Measurements from ENCODE around the gene NFATC3.

The NFATC3 gene

GRCh38 chr16:68235108-68235886 lies 150.1 kb downstream of the NFATC3 start:
- peaks cover 7 to 28% of the 10 kb centered on the region in 2 donors for H3K4me1 ChIP-seq (ENCODE audit: control insufficient read depth in 1 of 2, insufficient read depth in 2 of 2, low read length in 2 of 2)

GRCh38 chr16:68235887-68236136 lies 150.6 kb downstream of the NFATC3 start, which contains the start of gene ESRP2:
ESRP2 (minus strand) TSS chr16:68236127; CDS start chr16:68236045, 82 bp downstream.
- Histone ChIP-seq H3K27me3 (ENCODE audit: low read depth, low read length) (no peaks in the 10 kb centered on the region), H3K36me3 (ENCODE audit: control insufficient read depth in 1 of 2, insufficient read depth in 2 of 2, low read length in 2 of 2) (no peaks in the 10 kb centered on the region), H3K4me3 (ENCODE audit: low read depth in 1 of 2, low read length in 2 of 2) (peak within 1 kb of the TSS; percentile 35 to 68), H3K4me1 (ENCODE audit: control insufficient read depth in 1 of 2, insufficient read depth in 2 of 2, low read length in 2 of 2) (peaks cover 7 to 28% of the 10 kb centered on the region in 2 donors), H3K27ac (ENCODE audit: low read length) (peak within 1 kb of the TSS; percentile 75), H3K9me3 (ENCODE audit: control insufficient read depth in 1 of 2, low read length in 2 of 2) (no peaks in the 10 kb centered on the region)

More at GRCh38 chr16:68235108-68235886, 150.1 kb downstream of the NFATC3 start:
- Histone ChIP-seq H3K36me3 (ENCODE audit: control insufficient read depth in 1 of 2, insufficient read depth in 2 of 2, low read length in 2 of 2) (no peaks in the 10 kb centered on the region), H3K4me3 (ENCODE audit: low read depth in 1 of 2, low read length in 2 of 2) (peak overlapping the region in 1 of 2 donors; percentile 68), H3K9me3 (ENCODE audit: control insufficient read depth in 1 of 2, low read length in 2 of 2) (no peaks in the 10 kb centered on the region), H3K27ac (ENCODE audit: low read length) (no peak overlapping the region), H3K27me3 (ENCODE audit: low read depth, low read length) (no peaks in the 10 kb centered on the region)

GRCh38 chr16:68236137-68236825 lies 151.1 kb downstream of the NFATC3 start:
- H3K36me3 ChIP-seq (ENCODE audit: control insufficient read depth in 1 of 2, insufficient read depth in 2 of 2, low read length in 2 of 2): no peaks in the 10 kb centered on the region
- H3K4me3 ChIP-seq (ENCODE audit: low read depth in 1 of 2, low read length in 2 of 2): peak overlapping the region; percentile 35 to 68
- H3K4me1 ChIP-seq (ENCODE audit: control insufficient read depth in 1 of 2, insufficient read depth in 2 of 2, low read length in 2 of 2): peaks cover 7 to 28% of the 10 kb centered on the region in 2 donors
- no peaks in the 10 kb centered on the region for H3K9me3 ChIP-seq (ENCODE audit: control insufficient read depth in 1 of 2, low read length in 2 of 2)
- peak overlapping the region; percentile 75 for H3K27ac ChIP-seq (ENCODE audit: low read length)
- H3K27me3 ChIP-seq (ENCODE audit: low read depth, low read length): no peaks in the 10 kb centered on the region

- Histone ChIP-seq H3K4me1 (ENCODE audit: control insufficient read depth in 1 of 2, insufficient read depth in 2 of 2, low read length in 2 of 2) (peaks cover 7 to 28% of the 10 kb centered on the region in 2 donors), H3K27ac (ENCODE audit: low read length) (peak overlapping the region; percentile 75), H3K4me3 (ENCODE audit: low read depth in 1 of 2, low read length in 2 of 2) (peak overlapping the region; percentile 35 to 68), H3K9me3 (ENCODE audit: control insufficient read depth in 1 of 2, low read length in 2 of 2) (no peaks in the 10 kb centered on the region), H3K27me3 (ENCODE audit: low read depth, low read length) (no peaks in the 10 kb centered on the region), H3K36me3 (ENCODE audit: control insufficient read depth in 1 of 2, insufficient read depth in 2 of 2, low read length in 2 of 2) (no peaks in the 10 kb centered on the region)
These were observed 151.7 kb downstream of the NFATC3 start for GRCh38 chr16:68236826-68237242.

GRCh38 chr16:68237243-68238028 lies 152.3 kb downstream of the NFATC3 start:
- no peaks in the 10 kb centered on the region for H3K9me3 ChIP-seq (ENCODE audit: control insufficient read depth in 1 of 2, low read length in 2 of 2)
- H3K4me3 ChIP-seq (ENCODE audit: low read depth in 1 of 2, low read length in 2 of 2): peak overlapping the region; percentile 35 to 68
- H3K36me3 ChIP-seq (ENCODE audit: control insufficient read depth in 1 of 2, insufficient read depth in 2 of 2, low read length in 2 of 2): no peaks in the 10 kb centered on the region
- H3K4me1 ChIP-seq (ENCODE audit: control insufficient read depth in 1 of 2, insufficient read depth in 2 of 2, low read length in 2 of 2): peaks cover 7 to 28% of the 10 kb centered on the region in 2 donors
- no peaks in the 10 kb centered on the region for H3K27me3 ChIP-seq (ENCODE audit: low read depth, low read length)
- peak overlapping the region; percentile 75 for H3K27ac ChIP-seq (ENCODE audit: low read length)

- H3K4me3 ChIP-seq (ENCODE audit: low read depth in 1 of 2, low read length in 2 of 2): peak overlapping the region; percentile 35 to 68
- H3K9me3 ChIP-seq (ENCODE audit: control insufficient read depth in 1 of 2, low read length in 2 of 2): no peaks in the 10 kb centered on the region
- H3K4me1 ChIP-seq (ENCODE audit: control insufficient read depth in 1 of 2, insufficient read depth in 2 of 2, low read length in 2 of 2): peaks cover 7 to 28% of the 10 kb centered on the region in 2 donors
- peak overlapping the region; percentile 42 for H3K27ac ChIP-seq (ENCODE audit: low read length)
- H3K27me3 ChIP-seq (ENCODE audit: low read depth, low read length): no peaks in the 10 kb centered on the region
- H3K36me3 ChIP-seq (ENCODE audit: control insufficient read depth in 1 of 2, insufficient read depth in 2 of 2, low read length in 2 of 2): no peaks in the 10 kb centered on the region
These were observed 152.8 kb downstream of the NFATC3 start for GRCh38 chr16:68238029-68238345.

GRCh38 chr16:68242085-68242484 lies 156.9 kb downstream of the NFATC3 start:
- Histone ChIP-seq H3K27ac (ENCODE audit: low read length) (no peak overlapping the region), H3K4me3 (ENCODE audit: low read depth in 1 of 2, low read length in 2 of 2) (no peak overlapping the region), H3K36me3 (ENCODE audit: control insufficient read depth in 1 of 2, insufficient read depth in 2 of 2, low read length in 2 of 2) (no peaks in the 10 kb centered on the region), H3K4me1 (ENCODE audit: control insufficient read depth in 1 of 2, insufficient read depth in 2 of 2, low read length in 2 of 2) (peaks cover 15 to 37% of the 10 kb centered on the region in 2 donors), H3K27me3 (ENCODE audit: low read depth, low read length) (no peaks in the 10 kb centered on the region), H3K9me3 (ENCODE audit: control insufficient read depth in 1 of 2, low read length in 2 of 2) (no peaks in the 10 kb centered on the region)

GRCh38 chr16:68242926-68243858 lies 158.0 kb downstream of the NFATC3 start:
- Histone ChIP-seq H3K4me3 (ENCODE audit: low read depth in 1 of 2, low read length in 2 of 2) (no peak overlapping the region), H3K36me3 (ENCODE audit: control insufficient read depth in 1 of 2, insufficient read depth in 2 of 2, low read length in 2 of 2) (no peaks in the 10 kb centered on the region), H3K9me3 (ENCODE audit: control insufficient read depth in 1 of 2, low read length in 2 of 2) (no peaks in the 10 kb centered on the region), H3K27ac (ENCODE audit: low read length) (no peak overlapping the region), H3K4me1 (ENCODE audit: control insufficient read depth in 1 of 2, insufficient read depth in 2 of 2, low read length in 2 of 2) (peaks cover 15 to 42% of the 10 kb centered on the region in 2 donors), H3K27me3 (ENCODE audit: low read depth, low read length) (no peaks in the 10 kb centered on the region)

- Histone ChIP-seq H3K9me3 (ENCODE audit: control insufficient read depth in 1 of 2, low read length in 2 of 2) (no peaks in the 10 kb centered on the region), H3K36me3 (ENCODE audit: control insufficient read depth in 1 of 2, insufficient read depth in 2 of 2, low read length in 2 of 2) (peaks cover 0 to 6% of the 10 kb centered on the region in 2 donors), H3K4me1 (ENCODE audit: control insufficient read depth in 1 of 2, insufficient read depth in 2 of 2, low read length in 2 of 2) (peaks cover 15 to 37% of the 10 kb centered on the region in 2 donors), H3K4me3 (ENCODE audit: low read depth in 1 of 2, low read length in 2 of 2) (peak overlapping the region; percentile 83 to 92), H3K27ac (ENCODE audit: low read length) (no peak overlapping the region), H3K27me3 (ENCODE audit: low read depth, low read length) (no peaks in the 10 kb centered on the region)
These were observed 159.3 kb downstream of the NFATC3 start for GRCh38 chr16:68244481-68244902.

- H3K27me3 ChIP-seq (ENCODE audit: low read depth, low read length): no peaks in the 10 kb centered on the region
- H3K4me1 ChIP-seq (ENCODE audit: control insufficient read depth in 1 of 2, insufficient read depth in 2 of 2, low read length in 2 of 2): peaks cover 15 to 30% of the 10 kb centered on the region in 2 donors
- H3K36me3 ChIP-seq (ENCODE audit: control insufficient read depth in 1 of 2, insufficient read depth in 2 of 2, low read length in 2 of 2): peaks cover 0 to 6% of the 10 kb centered on the region in 2 donors
- H3K4me3 ChIP-seq (ENCODE audit: low read depth in 1 of 2, low read length in 2 of 2): peak within 1 kb of the TSS; percentile 83 to 92
- H3K27ac ChIP-seq (ENCODE audit: low read length): peak within 1 kb of the TSS; percentile 39
- H3K9me3 ChIP-seq (ENCODE audit: control insufficient read depth in 1 of 2, low read length in 2 of 2): no peaks in the 10 kb centered on the region
These were observed 160.0 kb downstream of the NFATC3 start, which contains the start of gene PLA2G15 for GRCh38 chr16:68244903-68245853. PLA2G15 (plus strand) TSS chr16:68245373; CDS start chr16:68245427, 54 bp downstream.

Measured in muscle layer of duodenum (tissue), 2 donors.